OCI-LY1 (cell line): ENCODE measurements around the gene NPIPB6.

Source experiments
- H2AFZ ChIP-seq: fragments of 200-600 bp; sonication (generic), shearing (Covaris generic); 2 replicates; pipeline ENCODE4 v1.6.0; 2014; ENCODE audit warnings: antibody characterized with exemption, mild to moderate bottlenecking, low read length
- H3F3A ChIP-seq: fragments of 200-600 bp; sonication (generic), shearing (Covaris generic); 2 replicates; pipeline ENCODE4 v1.6.0; 2014; ENCODE audit warnings: mild to moderate bottlenecking, antibody characterized with exemption, low read length, moderate library complexity; ENCODE audit not compliant: insufficient read depth
- H3K27ac ChIP-seq: fragments of 200-600 bp; sonication (generic); 2 replicates; pipeline ENCODE4 v1.5.1; 2014; ENCODE audit warnings: low read length, mixed run types, mild to moderate bottlenecking, low read depth; ENCODE audit not compliant: poor library complexity, severe bottlenecking
- H3K27me3 ChIP-seq: fragments of 200-600 bp; sonication (generic); 2 replicates; pipeline ENCODE4 v1.6.0; 2014; ENCODE audit warnings: antibody characterized with exemption, mild to moderate bottlenecking, low read length, moderate library complexity; ENCODE audit not compliant: insufficient read depth
- H3K36me3 ChIP-seq: fragments of 200-600 bp; sonication (generic); 2 replicates; pipeline ENCODE4 v1.6.1; 2014; ENCODE audit warnings: mild to moderate bottlenecking, antibody characterized with exemption, low read length, moderate library complexity, mixed read lengths; ENCODE audit not compliant: insufficient read depth
- H3K4me1 ChIP-seq: fragments of 200-600 bp; sonication (generic); 2 replicates; pipeline ENCODE4 v1.5.1; 2014; ENCODE audit warnings: mild to moderate bottlenecking, low read length, moderate library complexity; ENCODE audit not compliant: insufficient read depth, severe bottlenecking
- H3K4me2 ChIP-seq: fragments of 200-600 bp; sonication (generic), shearing (Covaris generic); 2 replicates; pipeline ENCODE4 v1.6.1; 2014; ENCODE audit warnings: low read length
- H3K4me3 ChIP-seq: fragments of 200-600 bp; sonication (generic); 2 replicates; pipeline ENCODE4 v1.5.1; 2014; ENCODE audit warnings: low read length, low read depth, mild to moderate bottlenecking, mixed read lengths; ENCODE audit not compliant: poor library complexity, severe bottlenecking
- H3K79me2 ChIP-seq: fragments of 200-600 bp; shearing (Covaris generic); 2 replicates; pipeline ENCODE4 v1.6.1; 2016; ENCODE audit warnings: mixed run types, low read length, mixed read lengths; ENCODE audit not compliant: insufficient read depth
- H3K9ac ChIP-seq: fragments of 200-600 bp; sonication (generic), shearing (Covaris generic); 2 replicates; pipeline ENCODE4 v1.6.1; 2014; ENCODE audit warnings: mild to moderate bottlenecking, low read length, mixed read lengths
- H3K9me2 ChIP-seq: fragments of 200-600 bp; sonication (generic), shearing (Covaris generic); 2 replicates; pipeline ENCODE4 v1.6.1; 2014; ENCODE audit warnings: low read depth, mild to moderate bottlenecking, low read length, mixed read lengths
- H3K9me3 ChIP-seq: fragments of 200-600 bp; shearing (Covaris generic); 2 replicates; pipeline ENCODE4 v1.6.1; 2014; ENCODE audit warnings: low read length, mixed read lengths
- H4K20me1 ChIP-seq: fragments of 200-600 bp; sonication (generic), shearing (Covaris generic); 2 replicates; pipeline ENCODE4 v1.6.0; 2016; ENCODE audit warnings: mild to moderate bottlenecking, low read length; ENCODE audit not compliant: insufficient read depth
- EZH2 ChIP-seq: fragments of 200-600 bp; sonication (generic), shearing (Covaris generic); IDR thresholded peaks from 2 replicates; pipeline ENCODE4 v1.8.0; 2017; ENCODE audit warnings: borderline replicate concordance, mixed run types, mild to moderate bottlenecking, antibody characterized with exemption, low read length, moderate library complexity, mixed read lengths
- TF ChIP-seq, protein P1 (sequence below): fragments of 200-600 bp; sonication (generic), shearing (Covaris generic); IDR thresholded peaks from 2 replicates; pipeline ENCODE4 v1.5.1; 2017; ENCODE audit warnings: mild to moderate bottlenecking, antibody characterized with exemption, low read length, moderate library complexity, mixed read lengths

The NPIPB6 gene

DNA sequence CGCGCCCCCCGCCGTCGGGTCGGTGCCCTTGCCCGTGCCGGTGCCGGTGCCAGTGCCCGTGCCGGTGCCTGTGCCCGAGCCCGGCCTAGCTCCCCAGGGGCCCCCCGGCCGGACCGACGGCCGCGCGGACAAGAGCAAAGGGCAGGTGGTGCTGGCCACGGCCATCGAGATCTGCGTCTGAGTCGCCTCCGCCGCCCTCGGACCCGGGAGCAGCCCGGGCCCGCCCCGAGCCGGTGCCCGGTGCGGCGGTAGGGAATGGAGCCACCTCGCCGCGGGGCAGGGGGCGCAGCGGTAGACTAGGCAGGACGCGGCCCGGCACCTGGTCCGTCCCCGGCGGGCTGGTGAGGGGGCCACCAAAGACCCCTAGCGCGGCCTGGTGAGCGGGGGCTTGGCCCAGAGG, 42.6 kb downstream of the NPIPB6 start:
- H3K79me2 ChIP-seq = no peaks in the 10 kb centered on the region
- TF ChIP-seq, protein P1, sequence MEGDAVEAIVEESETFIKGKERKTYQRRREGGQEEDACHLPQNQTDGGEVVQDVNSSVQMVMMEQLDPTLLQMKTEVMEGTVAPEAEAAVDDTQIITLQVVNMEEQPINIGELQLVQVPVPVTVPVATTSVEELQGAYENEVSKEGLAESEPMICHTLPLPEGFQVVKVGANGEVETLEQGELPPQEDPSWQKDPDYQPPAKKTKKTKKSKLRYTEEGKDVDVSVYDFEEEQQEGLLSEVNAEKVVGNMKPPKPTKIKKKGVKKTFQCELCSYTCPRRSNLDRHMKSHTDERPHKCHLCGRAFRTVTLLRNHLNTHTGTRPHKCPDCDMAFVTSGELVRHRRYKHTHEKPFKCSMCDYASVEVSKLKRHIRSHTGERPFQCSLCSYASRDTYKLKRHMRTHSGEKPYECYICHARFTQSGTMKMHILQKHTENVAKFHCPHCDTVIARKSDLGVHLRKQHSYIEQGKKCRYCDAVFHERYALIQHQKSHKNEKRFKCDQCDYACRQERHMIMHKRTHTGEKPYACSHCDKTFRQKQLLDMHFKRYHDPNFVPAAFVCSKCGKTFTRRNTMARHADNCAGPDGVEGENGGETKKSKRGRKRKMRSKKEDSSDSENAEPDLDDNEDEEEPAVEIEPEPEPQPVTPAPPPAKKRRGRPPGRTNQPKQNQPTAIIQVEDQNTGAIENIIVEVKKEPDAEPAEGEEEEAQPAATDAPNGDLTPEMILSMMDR = no peak
- TF ChIP-seq EZH2 = no peak
- H3K27ac ChIP-seq = no peak overlapping the region
- H3K9me2 ChIP-seq = no peaks in the 10 kb centered on the region
- H3K9me3 ChIP-seq = no peaks in the 10 kb centered on the region
- no peaks in the 10 kb centered on the region for H4K20me1 ChIP-seq
- no peak overlapping the region for H3K4me2 ChIP-seq
- H3K4me3 ChIP-seq = no peak overlapping the region
- H3K9ac ChIP-seq = no peak overlapping the region
- no peaks in the 10 kb centered on the region for H3K36me3 ChIP-seq
- H3K4me1 ChIP-seq = no peaks in the 10 kb centered on the region
- H2AFZ ChIP-seq = no peak overlapping the region
- no peaks in the 10 kb centered on the region for H3K27me3 ChIP-seq
- no peaks in the 10 kb centered on the region for H3F3A ChIP-seq

DNA sequence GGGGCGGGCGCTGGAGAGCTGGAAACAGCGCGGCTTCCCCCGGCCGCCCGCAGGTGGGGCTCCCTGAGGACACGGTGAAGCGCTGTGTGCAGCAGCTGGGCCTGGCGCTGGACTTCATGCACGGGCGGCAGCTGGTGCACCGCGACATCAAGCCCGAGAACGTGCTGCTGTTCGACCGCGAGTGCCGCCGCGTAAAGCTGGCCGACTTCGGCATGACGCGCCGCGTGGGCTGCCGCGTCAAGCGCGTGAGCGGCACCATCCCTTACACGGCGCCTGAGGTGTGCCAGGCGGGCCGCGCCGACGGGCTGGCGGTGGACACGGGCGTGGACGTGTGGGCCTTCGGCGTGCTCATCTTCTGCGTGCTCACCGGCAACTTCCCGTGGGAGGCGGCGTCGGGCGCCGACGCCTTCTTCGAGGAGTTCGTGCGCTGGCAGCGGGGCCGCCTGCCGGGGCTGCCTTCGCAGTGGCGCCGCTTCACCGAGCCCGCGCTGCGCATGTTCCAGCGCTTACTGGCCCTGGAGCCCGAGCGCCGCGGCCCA, 43.2 kb downstream of the NPIPB6 start:
- TF ChIP-seq, protein P1 = no peak
- no peak for TF ChIP-seq EZH2
- H3F3A ChIP-seq = no peaks in the 10 kb centered on the region

DNA sequence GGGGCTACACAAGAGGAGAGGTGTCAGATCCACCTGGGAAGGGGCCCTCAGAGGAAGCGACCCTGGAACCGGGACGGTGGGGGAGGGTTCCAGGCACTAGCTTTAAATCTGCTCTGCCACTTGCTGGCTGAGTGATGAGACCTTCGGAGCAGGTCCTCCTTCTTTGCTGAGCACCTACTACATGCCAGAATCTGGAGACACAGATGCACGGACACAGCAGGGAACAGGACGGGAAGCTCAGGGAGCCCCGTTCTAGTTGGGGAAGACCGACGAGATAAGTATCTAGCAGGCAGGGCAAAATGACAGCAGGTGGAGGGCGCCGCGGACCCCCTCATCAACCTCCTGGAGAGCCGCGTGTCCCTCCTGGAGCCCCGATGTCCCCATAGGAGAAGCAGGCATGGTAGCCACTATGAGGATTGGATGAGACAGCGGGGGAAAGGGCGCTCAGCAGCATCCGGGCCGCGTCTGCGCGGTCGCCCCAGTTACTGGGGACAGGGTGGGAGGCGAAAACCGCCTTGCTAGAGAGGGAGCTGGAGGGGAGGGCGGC, 43.8 kb downstream of the NPIPB6 start:
- H4K20me1 ChIP-seq = no peaks in the 10 kb centered on the region
- no peaks in the 10 kb centered on the region for H3K27me3 ChIP-seq
- H3F3A ChIP-seq = no peaks in the 10 kb centered on the region
- no peak overlapping the region for H3K4me2 ChIP-seq
- H3K9me2 ChIP-seq = no peaks in the 10 kb centered on the region
- H3K4me3 ChIP-seq = no peak overlapping the region
- no peaks in the 10 kb centered on the region for H3K4me1 ChIP-seq
- H3K9me3 ChIP-seq = no peaks in the 10 kb centered on the region
- H3K79me2 ChIP-seq = no peaks in the 10 kb centered on the region
- no peak overlapping the region for H3K9ac ChIP-seq
- H3K36me3 ChIP-seq = no peaks in the 10 kb centered on the region
- TF ChIP-seq EZH2 = no peak
- TF ChIP-seq, protein P1 = no peak
- H3K27ac ChIP-seq = no peak overlapping the region
- no peak overlapping the region for H2AFZ ChIP-seq

More for the DNA sequence above, 43.2 kb downstream of the NPIPB6 start:
- Histone ChIP-seq H3K79me2 (no peaks in the 10 kb centered on the region), H3K4me3 (no peak overlapping the region), H3K4me1 (no peaks in the 10 kb centered on the region), H3K9me2 (no peaks in the 10 kb centered on the region), H2AFZ (no peak overlapping the region), H3K9me3 (no peaks in the 10 kb centered on the region), H3K9ac (no peak overlapping the region), H3K27me3 (no peaks in the 10 kb centered on the region), H3K4me2 (no peak overlapping the region), H3K27ac (no peak overlapping the region), H3K36me3 (no peaks in the 10 kb centered on the region), H4K20me1 (no peaks in the 10 kb centered on the region)
